Karpas-422 (cell line): ENCODE measurements around the gene RPL10. TPM values are rescaled to one million over a fixed set of nuclear protein-coding genes. Genes with fewer than 3 reads are reported as not detected.
A peak's percentile ranks its signal among the peaks of the same experiment; 100 is the strongest.

Source experiments
- DNase-seq: peaks from one replicate; pipeline ENCODE4 v3.0.0-alpha.2; 2015
- H2AFZ ChIP-seq: fragments of 200-600 bp; sonication (generic); 2 replicates; pipeline ENCODE4 v1.6.1; 2014; ENCODE audit warnings: antibody characterized with exemption, low read length, mixed read lengths
- H3K27ac ChIP-seq: fragments of 200-600 bp; sonication (generic); 2 replicates; pipeline ENCODE4 v1.5.1; 2014; ENCODE audit warnings: mild to moderate bottlenecking, low read length, moderate library complexity
- H3K27me3 ChIP-seq: fragments of 200-600 bp; sonication (generic); 2 replicates; pipeline ENCODE4 v1.6.1; 2014; ENCODE audit warnings: low read length, mixed read lengths
- H3K36me3 ChIP-seq: fragments of 200-600 bp; sonication (generic); 2 replicates; pipeline ENCODE4 v1.6.1; 2014; ENCODE audit warnings: low read length, mixed read lengths; ENCODE audit not compliant: insufficient read depth
- H3K4me1 ChIP-seq: fragments of 200-600 bp; sonication (generic); 2 replicates; pipeline ENCODE4 v1.6.1; 2014; ENCODE audit warnings: mild to moderate bottlenecking, low read length, mixed read lengths
- H3K4me2 ChIP-seq: fragments of 200-600 bp; sonication (generic); 2 replicates; pipeline ENCODE4 v1.6.1; 2014; ENCODE audit warnings: low read length, low read depth, mild to moderate bottlenecking; ENCODE audit not compliant: poor library complexity, severe bottlenecking
- H3K4me3 ChIP-seq: fragments of 200-600 bp; sonication (generic); 2 replicates; pipeline ENCODE4 v1.5.1; 2014; ENCODE audit warnings: mild to moderate bottlenecking, antibody characterized with exemption, low read length, mixed read lengths
- H3K79me2 ChIP-seq: fragments of 200-600 bp; sonication (generic); 2 replicates; pipeline ENCODE4 v1.6.1; 2014; ENCODE audit warnings: mild to moderate bottlenecking, low read length, mixed read lengths
- H3K9ac ChIP-seq: fragments of 200-600 bp; sonication (generic); 2 replicates; pipeline ENCODE4 v1.6.0; 2014; ENCODE audit warnings: low read length
- H3K9me2 ChIP-seq: fragments of 200-600 bp; sonication (generic), shearing (Covaris generic); replicated peaks from 2 replicates; pipeline ENCODE4 v1.6.0; 2014; ENCODE audit warnings: mild to moderate bottlenecking, low read length, moderate library complexity; ENCODE audit not compliant: insufficient read depth
- H3K9me3 ChIP-seq: fragments of 300-700, 200-600 bp; sonication (generic); 2 replicates; pipeline ENCODE4 v1.6.1; 2014; ENCODE audit warnings: low read length, mixed read lengths
- H4K20me1 ChIP-seq: fragments of 200-600 bp; sonication (generic); 2 replicates; pipeline ENCODE4 v1.6.1; 2014; ENCODE audit warnings: mild to moderate bottlenecking, antibody characterized with exemption, low read length, low read depth; ENCODE audit not compliant: insufficient read depth
- total RNA-seq: library from RNA; depleted of rRNA; stranded (reverse); fragments of >200 nt; shearing (Covaris generic); gene quantifications from 2 replicates; pipeline ENCODE4 v1.2.3, GENCODE V29; 2014; ENCODE audit warnings: low replicate concordance

Gene RPL10
- total RNA-seq, 1 experiment from 2014 or later = 4,432 TPM

DNA sequence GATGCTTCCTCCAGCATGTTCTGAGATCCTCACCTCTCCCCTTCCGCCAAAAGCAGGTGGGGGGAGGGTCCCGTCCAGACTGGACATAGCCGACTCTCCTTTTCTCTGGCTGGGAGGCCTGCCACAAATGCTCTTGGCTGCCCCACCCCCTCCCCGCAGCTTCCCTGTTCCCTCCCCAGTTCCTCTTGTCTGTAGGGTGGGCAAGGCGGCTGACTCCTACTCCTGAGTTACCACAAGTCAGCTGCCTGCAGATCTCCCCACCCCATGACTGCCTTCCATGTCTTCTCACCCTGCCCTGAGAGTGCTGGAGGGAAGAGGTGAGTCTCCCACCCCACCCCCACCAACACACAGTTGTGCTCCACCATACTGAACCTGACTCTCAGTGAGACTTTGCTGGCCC lies 33.2 kb downstream of the RPL10 start:
- no peak overlapping the region for H3K27ac ChIP-seq
- DNase-seq = no peak
- no peaks in the 10 kb centered on the region for H3K27me3 ChIP-seq
- no peak overlapping the region for H3K9ac ChIP-seq
- H3K79me2 ChIP-seq = peaks cover 16% of the 10 kb centered on the region
- H3K4me3 ChIP-seq = no peak overlapping the region
- peaks cover 12% of the 10 kb centered on the region for H3K4me1 ChIP-seq
- H3K4me2 ChIP-seq = no peak overlapping the region
- no peaks in the 10 kb centered on the region for H3K36me3 ChIP-seq
- no peak overlapping the region for H2AFZ ChIP-seq
- no peaks in the 10 kb centered on the region for H3K9me3 ChIP-seq
- no peaks in the 10 kb centered on the region for H4K20me1 ChIP-seq
- H3K9me2 ChIP-seq = no peaks in the 10 kb centered on the region

DNA sequence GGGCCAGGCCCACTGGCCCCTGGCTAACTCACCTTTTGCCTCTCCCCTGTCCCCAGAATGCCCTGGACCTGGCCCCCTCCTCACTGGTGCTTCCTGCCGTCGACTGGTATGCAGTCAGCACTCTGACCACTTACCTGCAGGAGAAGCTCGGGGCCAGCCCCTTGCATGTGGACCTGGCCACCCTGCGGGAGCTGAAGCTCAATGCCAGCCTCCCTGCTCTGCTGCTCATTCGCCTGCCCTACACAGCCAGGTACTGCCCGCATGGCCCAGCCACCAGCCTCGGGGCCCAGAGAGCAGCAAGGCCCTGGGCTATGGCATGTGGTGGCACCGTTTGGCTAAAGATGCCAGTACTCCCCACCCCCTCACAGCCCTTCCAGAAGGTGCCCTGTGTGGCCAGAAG lies 34.0 kb downstream of the RPL10 start:
- no peaks in the 10 kb centered on the region for H3K36me3 ChIP-seq

DNA sequence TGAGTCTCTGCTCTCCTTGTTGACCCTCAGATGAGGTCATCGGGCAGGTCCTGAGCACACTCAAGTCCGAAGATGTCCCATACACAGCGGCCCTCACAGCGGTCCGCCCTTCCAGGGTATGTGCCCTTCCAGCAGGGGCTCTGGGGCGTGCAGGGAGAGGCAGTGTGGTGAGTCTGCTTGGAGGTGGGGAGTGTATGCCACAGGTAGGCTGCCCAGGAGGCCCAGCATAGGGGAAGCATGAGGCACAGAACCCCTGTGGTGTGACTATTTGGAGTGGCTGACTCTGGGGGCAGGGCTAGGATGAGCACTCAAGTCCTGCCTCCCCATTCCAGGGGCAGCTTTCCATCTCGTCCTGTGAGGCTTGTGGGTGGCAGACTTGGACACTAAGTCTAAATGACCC lies 35.4 kb downstream of the RPL10 start:
- H3K9me2 ChIP-seq = no peaks in the 10 kb centered on the region
- no peaks in the 10 kb centered on the region for H3K27me3 ChIP-seq
- H3K36me3 ChIP-seq = no peaks in the 10 kb centered on the region
- H3K79me2 ChIP-seq = peaks cover 28% of the 10 kb centered on the region
- H3K9me3 ChIP-seq = no peaks in the 10 kb centered on the region
- no peak for DNase-seq
- no peak overlapping the region for H3K9ac ChIP-seq
- H3K4me2 ChIP-seq = no peak overlapping the region
- no peak overlapping the region for H2AFZ ChIP-seq
- peaks cover 2% of the 10 kb centered on the region; the same call in 1 of the 2 replicates for H4K20me1 ChIP-seq
- no peak overlapping the region for H3K27ac ChIP-seq
- H3K4me3 ChIP-seq = no peak overlapping the region
- peaks cover 15% of the 10 kb centered on the region for H3K4me1 ChIP-seq

More for the DNA sequence above, 34.0 kb downstream of the RPL10 start:
- H3K27ac ChIP-seq = no peak overlapping the region
- H3K9me2 ChIP-seq = no peaks in the 10 kb centered on the region
- no peaks in the 10 kb centered on the region for H3K27me3 ChIP-seq
- no peaks in the 10 kb centered on the region for H4K20me1 ChIP-seq
- H3K79me2 ChIP-seq = peaks cover 18% of the 10 kb centered on the region
- H3K4me3 ChIP-seq = no peak overlapping the region
- no peak overlapping the region for H2AFZ ChIP-seq
- H3K9me3 ChIP-seq = no peaks in the 10 kb centered on the region
- H3K9ac ChIP-seq = no peak overlapping the region
- no peak for DNase-seq
- H3K4me1 ChIP-seq = peaks cover 14% of the 10 kb centered on the region
- no peak overlapping the region for H3K4me2 ChIP-seq

DNA sequence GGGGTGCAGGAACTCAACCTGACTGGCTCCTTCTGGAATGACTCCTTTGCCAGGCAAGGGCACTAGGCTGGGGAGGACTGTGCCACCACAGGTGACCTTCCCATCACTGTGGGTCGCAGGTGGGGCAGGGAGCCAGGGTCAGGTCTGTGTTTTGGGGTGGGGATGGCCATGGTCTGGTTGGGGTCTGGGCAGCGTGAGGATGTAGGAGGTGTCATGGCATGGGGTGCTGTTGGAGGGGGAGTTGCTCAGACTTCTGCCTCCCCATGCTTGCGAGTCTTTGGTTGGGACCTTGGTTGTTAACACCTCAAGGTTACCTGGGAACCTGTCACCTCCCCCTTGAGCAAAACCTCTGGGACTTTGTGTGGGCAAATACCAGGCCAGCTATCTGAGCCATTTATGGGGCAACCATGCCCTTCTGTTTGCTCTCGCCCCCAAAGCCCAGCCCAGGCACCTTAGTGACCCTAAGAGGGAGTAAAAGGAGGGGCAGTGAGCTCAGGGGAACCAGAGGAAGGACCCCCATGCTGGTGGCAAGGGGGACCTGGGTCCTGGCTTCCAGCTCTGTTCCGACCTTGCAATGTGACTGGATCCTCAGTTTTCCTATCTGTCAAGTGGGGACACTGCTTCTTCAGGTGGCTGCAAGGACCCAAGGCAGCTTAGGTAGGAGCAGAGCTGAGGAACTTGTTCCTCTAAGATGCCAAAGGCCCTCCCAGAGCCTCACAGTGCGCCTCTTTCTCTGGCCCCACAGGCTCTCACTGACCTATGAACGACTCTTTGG lies 36.4 kb downstream of the RPL10 start:
- Histone ChIP-seq H3K9ac (no peak overlapping the region), H3K4me2 (no peak overlapping the region), H3K9me3 (no peaks in the 10 kb centered on the region), H3K79me2 (peaks cover 24% of the 10 kb centered on the region), H3K4me3 (no peak overlapping the region), H4K20me1 (peaks cover 7% of the 10 kb centered on the region; the same call in 1 of the 2 replicates), H3K27me3 (no peaks in the 10 kb centered on the region), H3K4me1 (peaks cover 14% of the 10 kb centered on the region), H3K36me3 (no peaks in the 10 kb centered on the region), H3K27ac (no peak overlapping the region), H2AFZ (no peak overlapping the region), H3K9me2 (no peaks in the 10 kb centered on the region)
- no peak for DNase-seq

DNA sequence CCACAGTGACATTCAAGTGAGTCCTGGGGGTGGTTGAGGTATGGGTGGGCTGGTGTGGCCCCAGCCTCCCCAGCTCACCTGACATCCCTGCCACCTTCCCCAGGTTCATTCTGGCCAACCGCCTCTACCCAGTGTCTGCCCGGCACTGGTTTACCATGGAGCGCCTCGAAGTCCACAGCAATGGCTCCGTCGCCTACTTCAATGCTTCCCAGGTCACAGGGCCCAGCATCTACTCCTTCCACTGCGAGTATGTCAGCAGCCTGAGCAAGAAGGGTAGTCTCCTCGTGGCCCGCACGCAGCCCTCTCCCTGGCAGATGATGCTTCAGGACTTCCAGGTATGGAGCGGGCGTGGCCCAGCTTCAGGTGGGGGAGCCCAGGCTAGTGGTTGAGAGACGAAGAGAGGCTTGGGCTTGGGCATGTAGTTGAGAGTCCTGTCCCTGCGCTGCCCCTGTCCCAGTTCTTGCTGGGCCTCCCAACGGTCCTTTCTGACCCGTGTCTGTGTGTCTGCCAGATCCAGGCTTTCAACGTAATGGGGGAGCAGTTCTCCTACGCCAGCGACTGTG lies 37.1 kb downstream of the RPL10 start:
- H3K9me3 ChIP-seq = no peaks in the 10 kb centered on the region
- no peaks in the 10 kb centered on the region for H3K9me2 ChIP-seq
- H3K27ac ChIP-seq = no peak overlapping the region
- H4K20me1 ChIP-seq = peaks cover 7% of the 10 kb centered on the region; the same call in 1 of the 2 replicates
- H3K4me3 ChIP-seq = no peak overlapping the region
- no peak overlapping the region for H2AFZ ChIP-seq
- H3K4me2 ChIP-seq = no peak overlapping the region
- H3K27me3 ChIP-seq = no peaks in the 10 kb centered on the region
- H3K79me2 ChIP-seq = peaks cover 21% of the 10 kb centered on the region
- no peak overlapping the region for H3K9ac ChIP-seq
- DNase-seq = no peak
- peaks cover 11% of the 10 kb centered on the region for H3K4me1 ChIP-seq
- H3K36me3 ChIP-seq = no peaks in the 10 kb centered on the region

DNA sequence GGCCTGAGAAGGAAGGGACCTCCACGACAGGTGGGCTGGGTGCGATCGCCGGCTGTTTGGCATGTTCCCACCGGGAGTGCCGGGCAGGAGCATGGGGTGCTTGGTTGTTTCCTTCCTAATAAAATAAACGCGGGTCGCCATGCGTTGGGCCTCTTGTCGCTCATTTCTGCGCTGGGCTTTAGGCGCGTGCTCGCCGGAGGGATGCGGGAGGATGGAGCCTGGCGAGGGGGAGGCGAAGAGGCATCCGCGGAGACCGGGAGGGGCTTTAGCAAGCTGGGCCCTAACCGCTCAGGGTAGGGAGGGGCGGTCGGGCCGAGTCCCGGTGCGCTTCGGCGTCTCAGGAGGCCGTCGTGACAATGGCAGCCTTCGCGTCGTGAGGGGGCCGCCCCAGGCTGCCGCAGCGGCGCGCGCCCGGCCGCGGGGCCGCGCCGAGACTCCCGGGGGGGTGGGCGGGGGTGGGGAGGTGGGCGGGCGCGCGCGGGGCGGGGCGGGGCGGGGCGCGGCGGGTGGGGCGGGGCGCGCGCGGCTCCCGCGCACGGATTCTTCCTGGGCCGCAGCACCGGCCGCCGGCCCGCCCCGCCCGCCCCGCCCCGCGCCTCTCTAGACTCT lies 38.3 kb downstream of the RPL10 start:
- Histone ChIP-seq H3K9ac (peak overlapping the region; percentile 85), H2AFZ (no peak overlapping the region), H4K20me1 (peaks cover 7% of the 10 kb centered on the region; the same call in 1 of the 2 replicates), H3K9me3 (no peaks in the 10 kb centered on the region), H3K9me2 (no peaks in the 10 kb centered on the region), H3K27me3 (no peaks in the 10 kb centered on the region), H3K4me1 (peaks cover 11% of the 10 kb centered on the region), H3K4me2 (no peak overlapping the region), H3K4me3 (peak overlapping the region; percentile 71; the same call in 1 of the 2 replicates), H3K27ac (no peak overlapping the region), H3K36me3 (no peaks in the 10 kb centered on the region), H3K79me2 (peaks cover 21% of the 10 kb centered on the region)
- DNase-seq = peak; percentile 66

DNA sequence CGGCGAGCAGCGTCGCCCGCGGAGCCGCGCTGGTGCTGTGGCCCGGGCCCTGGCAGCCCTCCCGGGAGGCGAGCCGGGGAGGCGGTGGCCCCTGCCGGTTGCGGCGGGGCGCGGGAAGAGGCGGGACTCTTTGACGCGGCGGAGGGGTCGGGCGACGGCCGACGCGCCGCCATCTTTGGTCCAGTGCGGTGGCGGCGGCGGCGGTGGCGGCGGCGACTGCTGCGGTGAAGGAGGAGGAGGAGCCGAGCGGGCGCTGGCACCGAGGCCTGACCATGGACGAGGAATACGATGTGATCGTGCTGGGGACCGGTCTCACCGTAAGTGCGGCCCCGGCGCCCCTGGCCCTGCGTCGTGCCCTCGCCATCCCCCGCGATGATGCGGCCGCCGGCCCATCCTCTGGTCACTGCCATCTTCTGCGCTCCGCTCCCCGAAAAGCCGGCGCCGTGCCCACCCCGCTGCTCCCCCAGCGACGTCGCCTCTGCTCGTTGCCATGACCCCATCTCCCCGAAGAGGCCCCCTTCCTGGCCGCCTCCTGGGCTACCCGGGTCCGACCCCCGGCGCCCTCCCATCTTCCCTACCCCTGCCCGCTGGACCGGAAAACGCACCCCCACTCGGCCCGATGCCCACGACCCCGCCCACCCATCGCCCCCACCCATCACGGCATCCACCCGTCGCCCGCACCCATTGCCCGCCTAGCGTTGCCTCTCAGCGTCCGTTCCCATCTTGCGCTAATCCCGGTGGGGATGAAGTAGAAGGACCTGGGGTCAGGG lies 39.0 kb downstream of the RPL10 start, which contains the start of gene GDI1:
Gene GDI1, plus strand, starts transcription at position 172 of the 770 bp plus-strand sequence. Its CDS starts 101 bp downstream, at position 273.
- Histone ChIP-seq H3K27me3 (no peaks in the 10 kb centered on the region), H3K9me3 (no peaks in the 10 kb centered on the region), H3K79me2 (peaks cover 21% of the 10 kb centered on the region), H3K27ac (peak within 1 kb of the TSS; percentile 19; the same call in 1 of the 2 replicates), H3K36me3 (no peaks in the 10 kb centered on the region), H2AFZ (no peak within 1 kb of the TSS), H3K4me2 (peak within 1 kb of the TSS; percentile 75), H3K4me3 (peak within 1 kb of the TSS; percentile 71), H4K20me1 (peaks cover 7% of the 10 kb centered on the region; the same call in 1 of the 2 replicates), H3K4me1 (peaks cover 11% of the 10 kb centered on the region), H3K9ac (peak within 1 kb of the TSS; percentile 85), H3K9me2 (no peaks in the 10 kb centered on the region)
- DNase-seq = peak; percentile 73
